PFSK-1 (cell line): ENCODE results near the gene OR4D1.
A peak's percentile ranks its signal among the peaks of the same experiment; 100 is the strongest.

Experiments
- FOXP2 ChIP-seq: optimal IDR thresholded peaks from 2 replicates; pipeline ENCODE3; 2011; ENCODE audit warnings: borderline replicate concordance, control low read depth, inconsistent platforms; ENCODE audit not compliant: insufficient read depth; ENCODE audit errors: extremely low read length, extremely low read depth
- POLR2AphosphoS5 ChIP-seq: IDR thresholded peaks from 2 replicates; pipeline ENCODE4 v1.6.1; 2012; ENCODE audit warnings: low read depth, mild to moderate bottlenecking, control low read depth, low read length, moderate library complexity
- SIN3A ChIP-seq: IDR thresholded peaks from 2 replicates; pipeline ENCODE4 v1.6.1; 2012; ENCODE audit warnings: mild to moderate bottlenecking, low read length, moderate library complexity, borderline replicate concordance; ENCODE audit not compliant: insufficient read depth
- TAF1 ChIP-seq: IDR thresholded peaks from 2 replicates; pipeline ENCODE4 v1.6.1; 2012; ENCODE audit warnings: low read length, control low read depth, borderline replicate concordance; ENCODE audit not compliant: insufficient read depth
- TF ChIP-seq, protein P1 (sequence below), 2 experiments: IDR thresholded peaks; 2 replicates each; pipeline versions ENCODE4 v1.6.1 to v1.8.0; 2011 to 2012; ENCODE audit warnings: low read depth in 2 of 2, low read length in 2 of 2, control low read depth in 1 of 2, inconsistent platforms in 1 of 2, mild to moderate bottlenecking in 1 of 2, moderate library complexity in 1 of 2; ENCODE audit not compliant: insufficient read depth in 1 of 2

OR4D1 gene

DNA sequence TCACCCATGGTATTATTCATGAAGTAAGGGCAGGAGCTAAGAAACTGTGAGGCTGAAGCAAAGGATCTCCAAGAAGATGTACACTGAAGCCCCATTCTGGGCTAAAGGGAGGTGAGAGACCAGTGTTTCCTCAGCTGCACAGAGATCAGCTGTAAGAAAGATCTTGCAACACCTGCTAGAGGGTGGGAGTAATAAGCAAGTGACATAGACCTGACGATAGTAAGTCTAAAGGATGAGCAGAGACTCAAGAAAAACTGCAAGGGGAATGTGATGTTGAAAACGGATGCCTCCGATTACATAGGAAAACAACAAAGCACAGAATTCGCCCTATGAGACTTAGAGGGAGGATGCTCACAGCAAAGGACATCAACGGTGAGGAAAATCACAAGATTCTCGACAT lies 18.5 kb downstream of the OR4D1 start, which contains the start of gene OR4D2:
TSS of gene OR4D2 (plus strand) at position 301 of the 400 bp plus-strand sequence. CDS start 2,674 bp downstream, outside the sequence.
- no peak for TF ChIP-seq POLR2AphosphoS5
- no peak for TF ChIP-seq FOXP2
- TF ChIP-seq, protein P1, sequence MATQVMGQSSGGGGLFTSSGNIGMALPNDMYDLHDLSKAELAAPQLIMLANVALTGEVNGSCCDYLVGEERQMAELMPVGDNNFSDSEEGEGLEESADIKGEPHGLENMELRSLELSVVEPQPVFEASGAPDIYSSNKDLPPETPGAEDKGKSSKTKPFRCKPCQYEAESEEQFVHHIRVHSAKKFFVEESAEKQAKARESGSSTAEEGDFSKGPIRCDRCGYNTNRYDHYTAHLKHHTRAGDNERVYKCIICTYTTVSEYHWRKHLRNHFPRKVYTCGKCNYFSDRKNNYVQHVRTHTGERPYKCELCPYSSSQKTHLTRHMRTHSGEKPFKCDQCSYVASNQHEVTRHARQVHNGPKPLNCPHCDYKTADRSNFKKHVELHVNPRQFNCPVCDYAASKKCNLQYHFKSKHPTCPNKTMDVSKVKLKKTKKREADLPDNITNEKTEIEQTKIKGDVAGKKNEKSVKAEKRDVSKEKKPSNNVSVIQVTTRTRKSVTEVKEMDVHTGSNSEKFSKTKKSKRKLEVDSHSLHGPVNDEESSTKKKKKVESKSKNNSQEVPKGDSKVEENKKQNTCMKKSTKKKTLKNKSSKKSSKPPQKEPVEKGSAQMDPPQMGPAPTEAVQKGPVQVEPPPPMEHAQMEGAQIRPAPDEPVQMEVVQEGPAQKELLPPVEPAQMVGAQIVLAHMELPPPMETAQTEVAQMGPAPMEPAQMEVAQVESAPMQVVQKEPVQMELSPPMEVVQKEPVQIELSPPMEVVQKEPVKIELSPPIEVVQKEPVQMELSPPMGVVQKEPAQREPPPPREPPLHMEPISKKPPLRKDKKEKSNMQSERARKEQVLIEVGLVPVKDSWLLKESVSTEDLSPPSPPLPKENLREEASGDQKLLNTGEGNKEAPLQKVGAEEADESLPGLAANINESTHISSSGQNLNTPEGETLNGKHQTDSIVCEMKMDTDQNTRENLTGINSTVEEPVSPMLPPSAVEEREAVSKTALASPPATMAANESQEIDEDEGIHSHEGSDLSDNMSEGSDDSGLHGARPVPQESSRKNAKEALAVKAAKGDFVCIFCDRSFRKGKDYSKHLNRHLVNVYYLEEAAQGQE (IDR thresholded peaks at IDR 0.05; ENCODE audit: insufficient read depth in 1 of 2, low read depth in 2 of 2, low read length in 2 of 2): no peak
- TF ChIP-seq SIN3A: no peak
- TF ChIP-seq TAF1: no peak

DNA sequence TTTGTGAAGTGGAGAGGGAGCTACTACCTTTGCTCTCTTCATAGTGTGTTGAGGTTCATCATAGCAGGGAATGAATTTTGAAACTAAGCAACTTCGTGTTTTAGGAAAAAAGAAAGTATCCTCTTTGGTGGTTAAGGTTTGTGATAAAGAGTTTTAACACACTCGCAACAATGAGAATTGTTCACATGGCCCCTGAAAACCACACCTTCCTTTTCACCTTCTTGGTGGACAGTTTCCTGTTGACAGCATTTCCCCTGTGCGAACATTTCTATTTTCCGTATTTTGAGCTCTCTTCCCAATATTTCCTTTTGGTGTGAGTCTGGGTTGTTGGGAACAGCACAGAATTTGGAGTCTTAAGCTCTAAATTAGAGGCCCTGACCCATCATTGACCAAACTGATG lies 22.4 kb downstream of the OR4D1 start:
- TF ChIP-seq SIN3A (no peak), TAF1 (no peak), FOXP2 (no peak), POLR2AphosphoS5 (no peak)

DNA sequence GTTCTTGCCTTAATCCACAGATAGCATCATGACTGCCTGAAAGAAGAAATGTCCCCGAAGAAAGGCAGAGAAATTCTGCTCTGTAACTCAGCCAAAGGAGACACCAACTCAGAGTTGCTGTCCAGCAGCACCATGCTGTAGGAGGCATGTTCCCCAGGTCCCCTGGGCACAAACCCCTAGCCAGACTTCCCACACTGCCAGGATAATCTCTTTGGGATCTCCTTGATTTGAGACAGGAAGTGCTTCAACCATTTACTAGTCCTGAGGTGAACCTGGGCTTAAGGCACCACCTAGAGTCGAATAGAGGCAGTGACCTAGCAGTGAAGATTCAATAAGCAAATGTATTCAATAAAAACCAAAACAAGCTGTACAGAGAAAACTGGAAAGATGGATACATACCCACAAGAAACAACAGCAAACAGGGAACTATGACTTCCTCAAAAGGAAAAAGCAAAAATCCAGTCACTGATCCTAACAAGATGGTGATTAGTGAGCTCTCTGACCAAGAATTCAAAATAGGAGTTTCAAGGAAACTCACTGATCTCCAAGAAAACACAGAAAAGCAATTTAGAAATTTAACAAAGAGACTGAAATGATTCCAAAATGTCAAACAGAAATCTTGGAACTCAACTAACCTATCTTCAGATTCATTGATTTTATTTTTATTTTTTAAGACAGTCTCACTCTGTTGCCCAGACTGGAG lies 24.3 kb downstream of the OR4D1 start:
- TF ChIP-seq, protein P1 (IDR thresholded peaks at IDR 0.05; ENCODE audit: insufficient read depth in 1 of 2, low read depth in 2 of 2, low read length in 2 of 2): peak; percentile 71 to 90
- no peak for TF ChIP-seq SIN3A

DNA sequence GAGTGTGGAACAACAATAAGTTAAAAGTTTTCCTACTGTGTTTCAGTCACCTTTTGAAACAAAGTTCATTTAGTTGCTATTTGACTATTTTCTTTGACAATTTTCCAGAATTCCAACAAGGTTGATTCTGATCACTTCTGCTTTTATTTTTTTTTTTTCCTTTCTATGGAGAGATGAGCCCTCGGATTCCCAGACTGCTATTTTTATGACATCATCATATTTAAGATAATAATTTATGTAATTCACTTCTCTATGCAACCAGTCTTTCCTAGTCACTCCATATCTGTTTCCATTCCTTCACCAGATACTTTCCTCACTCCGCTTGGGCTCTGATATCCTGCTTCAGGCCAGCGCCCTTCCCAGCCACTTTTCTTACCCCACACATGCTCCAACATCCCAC lies 26.7 kb downstream of the OR4D1 start:
- TF ChIP-seq POLR2AphosphoS5: no peak
- TF ChIP-seq, protein P1 (IDR thresholded peaks at IDR 0.05; ENCODE audit: insufficient read depth in 1 of 2, low read depth in 2 of 2, low read length in 2 of 2): no peak
- no peak for TF ChIP-seq TAF1
- TF ChIP-seq SIN3A: no peak
- TF ChIP-seq FOXP2: no peak

DNA sequence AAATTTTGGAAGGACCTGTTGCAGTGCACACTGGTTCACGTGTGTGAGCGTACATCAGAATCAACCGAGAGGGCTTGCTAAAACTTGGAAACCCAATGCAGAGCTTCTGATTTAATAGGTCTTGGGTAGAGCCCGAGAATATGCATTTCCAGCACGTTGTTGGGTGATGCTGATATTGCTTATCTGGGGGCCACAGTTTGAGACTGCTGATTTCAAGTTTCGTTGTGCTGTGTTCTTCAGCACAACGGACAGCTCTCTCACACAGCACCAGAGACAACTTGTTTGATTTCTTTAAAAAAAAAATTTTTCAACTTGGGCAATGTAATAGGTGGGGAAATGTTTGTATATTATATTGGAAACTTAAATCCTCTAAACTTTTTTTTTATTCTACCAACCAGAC lies 28.0 kb downstream of the OR4D1 start:
- TF ChIP-seq FOXP2 (no peak), TAF1 (no peak), SIN3A (no peak), POLR2AphosphoS5 (no peak)
- TF ChIP-seq, protein P1 (IDR thresholded peaks at IDR 0.05; ENCODE audit: insufficient read depth in 1 of 2, low read depth in 2 of 2, low read length in 2 of 2): peak; percentile 84 to 97
